ENCODE measurements around the gene MPG. TPM values are rescaled to one million over a fixed set of nuclear protein-coding genes. Genes with fewer than 3 reads are reported as not detected.

MPG gene
- total RNA-seq, 1 donor from 2014 or later = 56.5 TPM

- TF ChIP-seq EZH2 (IDR thresholded peaks at IDR 0.05; ENCODE audit: insufficient read depth, low read length) (no peak), CTCF (IDR thresholded peaks at IDR 0.05; ENCODE audit: insufficient read depth, low read depth, low read length) (peak; percentile 96)
- Histone ChIP-seq H3K27me3 (ENCODE audit: insufficient read depth, low read length) (no peaks in the 10 kb centered on the region), H3K9ac (ENCODE audit: low read length) (no peak overlapping the region), H3K4me3 (ENCODE audit: insufficient read depth, low read depth, low read length) (no peak overlapping the region), H4K20me1 (ENCODE audit: insufficient read depth, low read length) (peaks cover 53% of the 10 kb centered on the region), H3K27ac (ENCODE audit: low read depth, low read length) (no peak overlapping the region), H3K4me2 (ENCODE audit: low read length) (no peak overlapping the region), H3K79me2 (ENCODE audit: insufficient read depth, low read length) (peaks cover 3% of the 10 kb centered on the region), H3K4me1 (ENCODE audit: insufficient read depth, low read length) (peaks cover 19% of the 10 kb centered on the region), H2AFZ (ENCODE audit: low read depth, low read length) (no peak overlapping the region), H3K36me3 (ENCODE audit: insufficient read depth, low read length) (no peaks in the 10 kb centered on the region), H3K9me3 (ENCODE audit: insufficient read depth, low read depth, low read length) (no peaks in the 10 kb centered on the region)
- no peak overlapping the region for H3K4me3 Mint-ChIP-seq (ENCODE audit: unreplicated experiment)
- no peak overlapping the region for H3K27ac Mint-ChIP-seq (ENCODE audit: unreplicated experiment)
- H3K36me3 Mint-ChIP-seq (ENCODE audit: low read depth, unreplicated experiment) = peaks cover 9% of the 10 kb centered on the region
- H3K4me1 Mint-ChIP-seq (ENCODE audit: low read depth, unreplicated experiment) = peaks cover 9% of the 10 kb centered on the region
- FAIRE-seq (no peak), DNase-seq (ENCODE audit: low read depth) (peak; percentile 61)
- H3K27me3 Mint-ChIP-seq (ENCODE audit: low read depth, unreplicated experiment) = no peaks in the 10 kb centered on the region
- H3K9me3 Mint-ChIP-seq (ENCODE audit: unreplicated experiment) = no peaks in the 10 kb centered on the region
These were observed 18.9 kb downstream of the MPG start for GRCh38 chr16:96935-97381.

DNA sequence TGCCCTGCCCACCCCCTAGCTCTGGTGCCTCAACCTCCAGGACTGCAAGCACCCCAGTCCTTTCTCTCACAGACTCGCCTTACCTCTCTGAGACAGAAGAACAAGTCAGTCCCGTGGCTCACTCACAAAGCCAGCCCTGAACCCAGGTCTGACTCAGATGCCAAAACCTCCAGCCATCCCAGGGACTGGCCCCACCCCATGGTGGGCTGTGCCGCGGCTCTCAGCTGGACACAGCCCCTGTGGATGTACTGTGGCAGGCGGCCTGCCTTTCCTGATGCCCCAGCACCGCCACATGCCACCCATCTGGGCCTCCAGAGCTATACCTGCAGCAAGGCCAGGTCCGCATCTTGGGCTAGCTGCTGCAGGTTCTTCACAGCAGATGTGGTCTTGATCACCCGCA is 19.8 kb downstream of the MPG start:
- Mint-ChIP-seq H3K36me3 (ENCODE audit: low read depth, unreplicated experiment) (peaks cover 12% of the 10 kb centered on the region), H3K4me3 (ENCODE audit: unreplicated experiment) (peak overlapping the region; percentile 37), H3K27me3 (ENCODE audit: low read depth, unreplicated experiment) (no peaks in the 10 kb centered on the region), H3K9me3 (ENCODE audit: unreplicated experiment) (no peaks in the 10 kb centered on the region), H3K4me1 (ENCODE audit: low read depth, unreplicated experiment) (peaks cover 9% of the 10 kb centered on the region), H3K27ac (ENCODE audit: unreplicated experiment) (peak overlapping the region; percentile 73)
- peaks cover 27% of the 10 kb centered on the region for H3K4me1 ChIP-seq (ENCODE audit: insufficient read depth, low read length)
- H4K20me1 ChIP-seq (ENCODE audit: insufficient read depth, low read length) = peaks cover 54% of the 10 kb centered on the region
- no peaks in the 10 kb centered on the region for H3K36me3 ChIP-seq (ENCODE audit: insufficient read depth, low read length)
- DNase-seq (ENCODE audit: low read depth) (peak; percentile 59), FAIRE-seq (no peak)
- H3K4me3 ChIP-seq (ENCODE audit: insufficient read depth, low read depth, low read length) = no peak overlapping the region
- peak overlapping the region; percentile 43 for H3K4me2 ChIP-seq (ENCODE audit: low read length)
- no peaks in the 10 kb centered on the region for H3K9me3 ChIP-seq (ENCODE audit: insufficient read depth, low read depth, low read length)
- peaks cover 3% of the 10 kb centered on the region for H3K79me2 ChIP-seq (ENCODE audit: insufficient read depth, low read length)
- peak overlapping the region; percentile 4 for H3K9ac ChIP-seq (ENCODE audit: low read length)
- TF ChIP-seq EZH2 (IDR thresholded peaks at IDR 0.05; ENCODE audit: insufficient read depth, low read length) (no peak), CTCF (IDR thresholded peaks at IDR 0.05; ENCODE audit: insufficient read depth, low read depth, low read length) (no peak)
- H2AFZ ChIP-seq (ENCODE audit: low read depth, low read length) = no peak overlapping the region
- peak overlapping the region; percentile 5 for H3K27ac ChIP-seq (ENCODE audit: low read depth, low read length)
- H3K27me3 ChIP-seq (ENCODE audit: insufficient read depth, low read length) = no peaks in the 10 kb centered on the region

GRCh38 chr16:100989-101388 is 23.0 kb downstream of the MPG start:
- peaks cover 9% of the 10 kb centered on the region for H3K36me3 Mint-ChIP-seq (ENCODE audit: low read depth, unreplicated experiment)
- H3K27ac ChIP-seq (ENCODE audit: low read depth, low read length) = no peak overlapping the region
- no peak overlapping the region for H3K4me3 Mint-ChIP-seq (ENCODE audit: unreplicated experiment)
- no peaks in the 10 kb centered on the region for H3K27me3 Mint-ChIP-seq (ENCODE audit: low read depth, unreplicated experiment)
- no peak overlapping the region for H3K4me3 ChIP-seq (ENCODE audit: insufficient read depth, low read depth, low read length)
- no peaks in the 10 kb centered on the region for H3K27me3 ChIP-seq (ENCODE audit: insufficient read depth, low read length)
- H3K27ac Mint-ChIP-seq (ENCODE audit: unreplicated experiment) = no peak overlapping the region
- H3K4me1 Mint-ChIP-seq (ENCODE audit: low read depth, unreplicated experiment) = peaks cover 7% of the 10 kb centered on the region
- H3K9me3 ChIP-seq (ENCODE audit: insufficient read depth, low read depth, low read length) = no peaks in the 10 kb centered on the region
- peaks cover 7% of the 10 kb centered on the region for H3K36me3 ChIP-seq (ENCODE audit: insufficient read depth, low read length)
- FAIRE-seq (no peak), DNase-seq (ENCODE audit: low read depth) (no peak)
- H4K20me1 ChIP-seq (ENCODE audit: insufficient read depth, low read length) = peaks cover 56% of the 10 kb centered on the region
- no peak overlapping the region for H3K4me2 ChIP-seq (ENCODE audit: low read length)
- H3K9ac ChIP-seq (ENCODE audit: low read length) = no peak overlapping the region
- peaks cover 28% of the 10 kb centered on the region for H3K4me1 ChIP-seq (ENCODE audit: insufficient read depth, low read length)
- H3K9me3 Mint-ChIP-seq (ENCODE audit: unreplicated experiment) = no peaks in the 10 kb centered on the region
- TF ChIP-seq EZH2 (IDR thresholded peaks at IDR 0.05; ENCODE audit: insufficient read depth, low read length) = no peak
- TF ChIP-seq CTCF (IDR thresholded peaks at IDR 0.05; ENCODE audit: insufficient read depth, low read depth, low read length) = no peak
- H2AFZ ChIP-seq (ENCODE audit: low read depth, low read length) = no peak overlapping the region
- H3K79me2 ChIP-seq (ENCODE audit: insufficient read depth, low read length) = peaks cover 3% of the 10 kb centered on the region
